NCI-H1436 treated with DMSO at 0.1 percent for 48 hours (cell line): Measurements from ENCODE around the gene ASXL1.

ENCODE experiments used
- DNase-seq: peaks from one replicate; lab custom pipeline; 2025; lab: John Stamatoyannopoulos, UW

The ASXL1 gene

DNA sequence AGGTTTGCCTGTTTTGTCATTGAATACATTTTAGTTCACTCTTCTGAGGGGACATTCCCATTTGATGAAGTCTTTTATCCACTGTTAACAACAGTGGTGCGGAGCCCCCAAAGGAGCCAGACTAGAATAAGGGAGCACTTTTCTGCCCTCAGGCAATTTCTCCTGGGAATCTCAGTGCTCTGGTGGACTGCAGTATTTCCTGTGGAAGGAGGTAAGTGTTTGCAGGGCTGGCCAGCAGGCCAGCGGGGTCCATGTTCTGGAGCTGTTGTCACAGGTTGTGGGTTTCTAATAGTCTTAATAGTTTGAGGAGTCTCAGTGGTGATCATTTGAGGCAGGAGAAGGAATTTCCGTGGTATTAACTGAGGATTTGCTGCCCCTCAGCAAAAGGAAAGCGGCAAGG, 83.5 kb downstream of the ASXL1 start:
- no peak for DNase-seq

DNA sequence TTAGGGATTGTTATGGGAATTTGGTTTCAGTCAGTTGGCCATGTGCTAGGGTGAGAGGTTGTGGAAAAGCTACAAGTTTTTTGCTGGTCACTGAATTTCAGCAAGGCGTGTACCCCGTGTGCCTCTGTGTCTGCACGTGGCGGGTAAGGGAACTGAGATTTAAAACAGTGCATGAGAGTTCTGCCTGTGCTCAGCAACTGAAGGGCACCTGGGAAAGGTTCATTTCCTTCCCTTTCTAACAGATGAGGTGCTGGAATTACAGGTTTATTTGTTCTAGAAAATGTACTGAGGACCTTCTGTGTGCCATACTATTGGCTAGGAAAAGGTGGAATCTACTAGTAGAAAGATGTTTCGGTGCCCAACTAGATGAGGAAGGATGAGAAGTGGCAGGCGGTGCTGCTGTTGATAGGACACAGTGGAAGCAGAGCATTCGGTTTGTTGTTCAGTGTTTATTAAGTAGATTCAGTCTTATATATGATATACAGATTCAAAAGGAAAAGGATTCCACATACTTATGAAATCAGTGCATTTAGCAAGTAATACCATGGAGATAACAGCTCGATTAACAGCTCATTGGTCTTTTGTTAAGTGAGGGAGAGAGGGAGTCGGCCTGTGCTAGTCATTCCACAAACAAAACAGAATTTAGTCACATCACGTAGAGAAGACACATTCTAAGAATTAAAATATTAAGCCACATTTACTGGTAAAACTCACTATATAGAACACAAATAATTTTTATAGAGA, 84.7 kb downstream of the ASXL1 start:
- DNase-seq = no peak

GRCh38 chr20:32443386-32443974, 85.3 kb downstream of the ASXL1 start:
- DNase-seq = no peak

- DNase-seq = no peak
Measured at GRCh38 chr20:32444474-32445220, 86.5 kb downstream of the ASXL1 start.

DNA sequence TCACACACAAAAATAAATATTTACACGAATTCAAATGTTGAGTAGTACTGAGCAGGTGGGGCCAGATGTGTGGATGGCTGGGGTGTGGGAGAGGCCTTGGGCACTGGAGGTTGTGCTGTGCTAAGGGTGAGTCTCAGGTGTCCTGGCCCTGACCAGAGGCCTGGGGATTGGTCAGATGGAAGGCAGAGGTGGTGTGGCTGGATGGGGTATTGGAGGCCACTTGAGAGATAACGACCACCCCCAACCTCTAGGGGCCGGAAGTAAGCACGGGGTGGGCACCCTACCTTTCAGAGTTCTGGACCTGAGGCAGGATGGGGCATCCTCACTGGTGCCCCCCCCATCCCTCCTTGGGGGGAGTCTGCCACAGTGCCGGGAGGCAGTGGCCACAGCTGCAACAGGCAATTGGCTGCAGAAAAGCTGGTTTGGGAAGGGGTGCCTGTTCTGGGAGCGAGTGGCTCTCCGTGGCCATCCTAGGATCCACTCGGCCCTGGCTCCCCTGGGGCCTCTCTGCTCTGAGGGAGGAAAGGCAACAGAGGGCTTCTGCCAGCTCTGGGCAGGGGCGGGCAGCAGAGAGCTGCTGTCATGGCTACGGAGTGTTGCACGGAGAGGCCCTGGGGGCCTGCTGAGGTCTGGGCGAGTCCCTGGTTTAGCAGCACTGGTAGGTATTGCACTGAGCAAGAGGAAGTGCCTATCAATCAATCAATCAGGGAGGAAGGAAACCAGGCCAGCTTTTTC, 87.6 kb downstream of the ASXL1 start:
- no peak for DNase-seq

- no peak for DNase-seq
Measured at GRCh38 chr20:32446301-32447100, 88.4 kb downstream of the ASXL1 start.

GRCh38 chr20:32447136-32448027, 89.3 kb downstream of the ASXL1 start:
- no peak for DNase-seq

GRCh38 chr20:32448306-32449056, 90.3 kb downstream of the ASXL1 start:
- DNase-seq = no peak

- DNase-seq = no peak
Measured at GRCh38 chr20:32449057-32449889, 91.1 kb downstream of the ASXL1 start.

DNA sequence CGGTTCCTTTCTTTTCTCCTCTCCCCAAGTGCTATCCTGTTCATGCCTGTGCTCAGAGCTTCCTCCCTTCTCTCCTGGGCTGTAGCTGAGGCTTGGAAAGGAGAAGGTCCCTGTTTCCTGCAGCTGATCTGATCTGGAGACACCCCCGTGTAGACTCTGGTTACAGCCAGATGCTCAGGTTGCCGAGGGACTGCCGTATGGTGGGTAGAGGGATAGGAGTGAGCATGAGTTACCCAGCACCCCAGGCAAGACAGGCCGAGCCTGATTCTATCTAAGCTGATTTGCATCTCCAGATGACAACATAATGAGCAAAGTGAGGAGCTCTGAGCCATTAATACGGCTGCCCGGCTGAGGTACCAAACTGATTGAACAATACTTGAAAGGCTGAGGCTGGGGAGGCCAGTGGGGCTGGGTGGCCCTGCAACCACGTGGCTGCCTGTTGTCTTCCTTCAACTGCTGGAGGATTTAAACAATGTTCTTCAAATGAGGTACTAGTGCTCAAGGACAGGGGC, 91.8 kb downstream of the ASXL1 start:
- no peak for DNase-seq

DNA sequence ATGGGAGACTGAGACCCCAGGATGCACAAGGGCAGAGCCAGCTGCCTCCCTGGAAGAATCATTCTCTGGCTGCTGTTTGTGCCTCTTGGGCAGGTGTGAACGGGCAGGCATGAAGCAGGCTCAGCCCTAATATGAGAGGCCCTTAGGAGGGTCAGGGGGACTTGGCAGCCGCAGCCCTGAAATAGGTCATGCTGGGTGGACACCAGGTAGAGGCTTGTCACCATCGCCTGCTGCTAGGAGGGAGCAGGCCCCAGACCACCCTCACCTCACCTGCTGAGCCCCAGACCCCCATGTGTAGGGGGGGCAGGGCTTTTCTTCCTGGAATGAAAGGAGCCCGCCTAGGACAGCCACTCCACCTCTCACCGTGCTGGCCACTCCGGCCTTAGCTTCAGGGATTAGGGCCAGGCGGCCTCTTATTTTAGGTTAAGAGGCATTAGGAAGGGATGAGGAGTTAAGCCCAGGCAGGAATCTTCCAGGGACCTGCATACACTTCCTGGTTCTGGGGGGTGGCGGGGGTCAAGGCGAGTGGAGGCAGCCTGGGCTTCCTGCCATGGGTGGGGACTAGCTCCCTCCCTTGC, 92.4 kb downstream of the ASXL1 start:
- no peak for DNase-seq

DNA sequence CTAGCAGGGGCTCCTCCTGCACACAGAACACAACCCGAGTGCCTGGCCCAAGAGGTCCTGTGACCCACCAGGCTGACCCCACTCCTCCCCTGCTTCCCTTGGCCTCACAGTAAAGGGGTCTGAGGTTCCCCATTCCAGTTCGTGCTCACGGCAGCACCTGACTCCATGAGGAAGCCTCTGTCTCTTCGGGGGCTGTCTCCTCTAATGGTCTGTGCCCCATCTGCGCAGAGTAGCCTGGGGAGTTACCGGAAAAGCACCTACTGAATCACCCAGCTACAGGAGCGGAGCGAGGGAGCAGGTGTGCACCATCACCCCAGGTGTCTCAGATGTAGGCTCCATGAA, 93.2 kb downstream of the ASXL1 start:
- no peak for DNase-seq

GRCh38 chr20:32451682-32452461, 93.7 kb downstream of the ASXL1 start:
- no peak for DNase-seq

GRCh38 chr20:32452776-32453466, 94.8 kb downstream of the ASXL1 start:
- DNase-seq = no peak

- no peak for DNase-seq
Measured at GRCh38 chr20:32453467-32454163, 95.5 kb downstream of the ASXL1 start.
